Endodermal cell (in vitro differentiated cells): ENCODE data around the gene TXNDC15. TPM values are rescaled to one million over a fixed set of nuclear protein-coding genes. Genes with fewer than 3 reads are reported as not detected.

Experiments used
- DNase-seq: peaks from one replicate; pipeline ENCODE4 v3.0.0-alpha.2; 2017
- H3K27ac ChIP-seq: 2 replicates; pipeline ENCODE4 v1.5.1; 2013; ENCODE audit warnings: mild to moderate bottlenecking, low read depth, low read length, moderate library complexity
- H3K27me3 ChIP-seq: 2 replicates; pipeline ENCODE4 v1.6.1; 2013; ENCODE audit warnings: mild to moderate bottlenecking, low read length, moderate library complexity; ENCODE audit not compliant: insufficient read depth, control insufficient read depth, poor library complexity, severe bottlenecking
- H3K36me3 ChIP-seq: 2 replicates; pipeline ENCODE4 v1.7.0; 2013; ENCODE audit warnings: mild to moderate bottlenecking, low read length, moderate library complexity; ENCODE audit not compliant: control insufficient read depth, insufficient read depth
- H3K4me1 ChIP-seq: one replicate; pipeline ENCODE4 v1.7.0; 2013; ENCODE audit warnings: low read length; ENCODE audit not compliant: control insufficient read depth, insufficient read depth
- H3K4me3 ChIP-seq: 2 replicates; pipeline ENCODE4 v1.5.1; 2013; ENCODE audit warnings: mild to moderate bottlenecking, low read length, moderate library complexity
- H3K9ac ChIP-seq: 2 replicates; pipeline ENCODE4 v1.6.1; 2013; ENCODE audit warnings: mild to moderate bottlenecking, low read length, moderate library complexity; ENCODE audit not compliant: poor library complexity, severe bottlenecking; ENCODE audit errors: extremely low read depth
- H3K9me3 ChIP-seq: 2 replicates; pipeline ENCODE4 v1.6.1; 2013; ENCODE audit warnings: mild to moderate bottlenecking, low read length, moderate library complexity; ENCODE audit not compliant: control insufficient read depth
- H3K27ac Mint-ChIP-seq: 2 replicates; pipeline ENCODE4 v1.8.0; 2020; ENCODE audit warnings: mixed read lengths
- H3K27me3 Mint-ChIP-seq: 2 replicates; pipeline ENCODE4 v1.8.0; 2021; ENCODE audit warnings: mild to moderate bottlenecking, mixed read lengths; ENCODE audit not compliant: insufficient read depth
- H3K36me3 Mint-ChIP-seq: 2 replicates; pipeline ENCODE4 v1.8.0; 2020; ENCODE audit warnings: low read depth, mixed read lengths
- H3K4me1 Mint-ChIP-seq: 2 replicates; pipeline ENCODE4 v1.8.0; 2020; ENCODE audit warnings: mixed read lengths
- H3K4me3 Mint-ChIP-seq: 2 replicates; pipeline ENCODE4 v1.8.0; 2020; ENCODE audit warnings: mild to moderate bottlenecking, moderate library complexity, mixed read lengths
- H3K9me3 Mint-ChIP-seq: 2 replicates; pipeline ENCODE4 v1.8.0; 2020; ENCODE audit warnings: mild to moderate bottlenecking, mixed read lengths
- CTCF ChIP-seq: fragments of 200-600 bp; sonication (generic); conservative IDR thresholded peaks from 2 replicates; pipeline ENCODE4 v1.5.0; 2021; ENCODE audit warnings: antibody characterized with exemption, mild to moderate bottlenecking
- WGBS, 2 experiments: methylation state at CpG; one replicate each; pipeline versions ENCODE4 v1.1.5 to v1.1.7; 2013; ENCODE audit warnings: missing lambda C conversion rate in 2 of 2, mixed read lengths in 1 of 2; ENCODE audit not compliant: insufficient coverage in 1 of 2, insufficient read length in 1 of 2; 5-methylcytosine and 5-hydroxymethylcytosine counted together
- total RNA-seq, 2 donors: library from RNA; stranded (reverse); fragmentation: NEBNext Ultra II Directional in 1 of 2; extraction: Animal tissue kit (Norgen Biotek cat#: 25700) in 1 of 2; gene quantifications; 2 replicates in 1 of 2; 3 replicates in 1 of 2; pipeline ENCODE4 v1.2.1, GENCODE V29; 2021

TXNDC15 gene
- total RNA-seq, 2 donors from 2014 or later = 34.0 to 37.0 TPM

- H3K9me3 ChIP-seq = peaks cover 12% of the 10 kb centered on the region
- no peak overlapping the region for H3K4me3 ChIP-seq
- Mint-ChIP-seq H3K27me3 (no peaks in the 10 kb centered on the region), H3K4me1 (no peaks in the 10 kb centered on the region), H3K36me3 (peaks cover 32% of the 10 kb centered on the region), H3K9me3 (no peaks in the 10 kb centered on the region), H3K4me3 (no peak overlapping the region), H3K27ac (no peak overlapping the region)
- H3K9ac ChIP-seq = no peak overlapping the region
- no peaks in the 10 kb centered on the region for H3K27me3 ChIP-seq
- no peak overlapping the region for H3K27ac ChIP-seq
- H3K36me3 ChIP-seq = peaks cover 13% of the 10 kb centered on the region
- 88 to 100% methylated on average over 2 to 3 of the region's 3 CpGs for WGBS, 2 experiments
- no peak for TF ChIP-seq CTCF
- no peak for DNase-seq
- H3K4me1 ChIP-seq = no peaks in the 10 kb centered on the region
Measured at GRCh38 chr5:134892282-134892681, 18.1 kb downstream of the TXNDC15 start.

DNA sequence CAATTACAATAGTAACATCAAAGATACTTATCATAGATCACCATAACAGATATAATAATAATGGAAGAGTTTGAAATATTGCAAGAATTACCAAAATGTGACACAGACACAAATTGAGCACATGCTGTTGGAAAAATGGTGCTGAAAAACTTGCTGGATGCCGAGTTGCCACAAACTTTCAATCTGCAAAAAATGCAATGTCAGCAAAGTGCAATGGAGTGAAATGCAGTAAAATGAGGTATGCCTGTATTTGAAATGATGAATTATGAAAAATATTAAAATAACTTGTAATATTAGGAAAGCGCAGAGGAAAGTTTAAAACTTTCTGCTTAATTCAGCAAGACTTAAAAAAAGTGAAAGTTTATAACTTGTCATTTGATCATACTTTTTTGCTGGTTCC, 18.8 kb downstream of the TXNDC15 start:
- no peaks in the 10 kb centered on the region for H3K4me1 ChIP-seq

DNA sequence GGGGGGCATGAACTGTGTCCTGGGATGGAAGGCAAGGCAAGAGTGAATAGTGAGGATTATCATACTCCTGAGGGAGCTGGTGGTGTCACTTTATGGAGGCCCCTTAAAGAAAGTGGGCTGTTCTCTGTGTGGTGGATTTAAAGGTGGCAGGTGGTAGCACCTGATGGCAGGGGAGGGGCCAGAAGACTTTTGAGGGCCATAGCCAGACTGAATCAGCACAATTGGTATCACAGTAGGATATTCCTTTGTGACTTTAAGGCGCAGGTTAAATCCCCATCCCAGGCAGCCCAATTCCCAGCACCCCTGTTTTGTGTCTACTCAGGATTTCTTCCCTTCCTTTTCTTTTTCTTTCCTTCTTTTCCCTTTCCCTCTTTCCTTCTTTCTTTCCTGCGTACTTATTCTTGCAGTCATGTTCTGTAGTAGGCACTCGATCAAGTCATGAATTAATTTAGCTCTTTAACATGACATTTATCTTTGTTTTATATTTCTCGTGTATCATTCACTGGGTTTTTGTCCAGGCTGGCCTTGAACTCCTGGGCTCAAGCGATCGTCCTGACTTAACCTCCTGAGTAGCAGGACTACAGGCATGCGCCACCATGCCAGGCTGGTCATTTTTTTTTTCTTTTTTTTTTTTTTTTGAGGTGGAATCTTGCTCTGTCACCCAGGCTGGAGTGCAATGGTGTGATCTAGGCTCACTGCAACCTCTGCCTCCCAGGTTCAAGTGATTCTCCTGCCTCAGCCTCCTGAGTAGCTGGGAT, 19.8 kb downstream of the TXNDC15 start:
- no peak for DNase-seq

More for the DNA sequence above, 18.8 kb downstream of the TXNDC15 start:
- Histone ChIP-seq H3K9ac (no peak overlapping the region), H3K36me3 (peaks cover 13% of the 10 kb centered on the region), H3K9me3 (peaks cover 12% of the 10 kb centered on the region), H3K4me3 (no peak overlapping the region), H3K27ac (no peak overlapping the region), H3K27me3 (no peaks in the 10 kb centered on the region)
- no peak for DNase-seq
- Mint-ChIP-seq H3K4me1 (no peaks in the 10 kb centered on the region), H3K9me3 (no peaks in the 10 kb centered on the region), H3K27ac (no peak overlapping the region), H3K36me3 (peaks cover 31% of the 10 kb centered on the region), H3K4me3 (no peak overlapping the region), H3K27me3 (no peaks in the 10 kb centered on the region)
- no peak for TF ChIP-seq CTCF
- 85 to 91% methylated on average over 2 of the region's 2 CpGs for WGBS, 2 experiments

More for the DNA sequence above, 19.8 kb downstream of the TXNDC15 start:
- Histone ChIP-seq H3K4me3 (no peak overlapping the region), H3K27ac (no peak overlapping the region), H3K9ac (no peak overlapping the region), H3K36me3 (peaks cover 13% of the 10 kb centered on the region), H3K4me1 (no peaks in the 10 kb centered on the region), H3K27me3 (no peaks in the 10 kb centered on the region), H3K9me3 (peaks cover 12% of the 10 kb centered on the region)
- peaks cover 29% of the 10 kb centered on the region for H3K36me3 Mint-ChIP-seq
- no peak overlapping the region for H3K4me3 Mint-ChIP-seq
- H3K4me1 Mint-ChIP-seq = no peaks in the 10 kb centered on the region
- H3K9me3 Mint-ChIP-seq = no peaks in the 10 kb centered on the region
- H3K27me3 Mint-ChIP-seq = no peaks in the 10 kb centered on the region
- H3K27ac Mint-ChIP-seq = no peak overlapping the region
- TF ChIP-seq CTCF = no peak
- 94 to 95% methylated on average over 6 to 7 of the region's 7 CpGs for WGBS, 2 experiments
